Spinal cord (tissue), 10 donors: ENCODE results near the gene EVX2. TPM values are rescaled to one million over a fixed set of nuclear protein-coding genes. Genes with fewer than 3 reads are reported as not detected.

Experiments
- DNase-seq, 6 donors: peaks; one replicate each; pipeline versions ENCODE4 v3.0.0 to v3.0.0-alpha.2; 2013 to 2015; ENCODE audit warnings: low spot score in 6 of 6, low read depth in 4 of 6
- H3K27ac ChIP-seq: one replicate; pipeline ENCODE4 v1.5.1; 2013; ENCODE audit warnings: low read depth, low read length, control low read depth
- H3K27me3 ChIP-seq: one replicate; pipeline ENCODE4 v1.6.1; 2013; ENCODE audit warnings: low read length; ENCODE audit not compliant: control insufficient read depth, insufficient read depth
- H3K36me3 ChIP-seq: one replicate; pipeline ENCODE4 v1.6.1; 2013; ENCODE audit warnings: low read length; ENCODE audit not compliant: control insufficient read depth, insufficient read depth
- H3K4me1 ChIP-seq: one replicate; pipeline ENCODE4 v1.6.1; 2013; ENCODE audit warnings: low read length; ENCODE audit not compliant: control insufficient read depth, insufficient read depth
- H3K4me3 ChIP-seq: one replicate; pipeline ENCODE4 v1.5.1; 2013; ENCODE audit warnings: low read depth, low read length, control low read depth
- H3K9me3 ChIP-seq: one replicate; pipeline ENCODE4 v1.6.1; 2013; ENCODE audit warnings: low read length; ENCODE audit not compliant: control insufficient read depth, insufficient read depth
- WGBS: methylation state at CpG from one replicate; pipeline ENCODE4 v1.1.5; 2013; ENCODE audit warnings: missing lambda C conversion rate; ENCODE audit not compliant: insufficient coverage; 5-methylcytosine and 5-hydroxymethylcytosine counted together
- polyA plus RNA-seq, 2 donors: library from polyadenylated mRNA; unstranded; fragments of 120-200 nt; gene quantifications; one replicate each; pipeline ENCODE4 v1.2.1, GENCODE V29; 2013; ENCODE audit not compliant: insufficient read length in 2 of 2
- total RNA-seq, 2 donors: library from RNA; depleted of rRNA in 1 of 2; stranded (reverse); fragments of 120-200 nt in 1 of 2; fragments of >200 nt in 1 of 2; gene quantifications; one replicate each; pipeline versions ENCODE4 v1.2.3 to v1.2.4, GENCODE V29; 2013 to 2014
- donor health status: healthy.

EVX2 gene
- total and polyA plus RNA-seq, 4 donors = 0.17 to 1.1 (median 0.67) TPM

DNA sequence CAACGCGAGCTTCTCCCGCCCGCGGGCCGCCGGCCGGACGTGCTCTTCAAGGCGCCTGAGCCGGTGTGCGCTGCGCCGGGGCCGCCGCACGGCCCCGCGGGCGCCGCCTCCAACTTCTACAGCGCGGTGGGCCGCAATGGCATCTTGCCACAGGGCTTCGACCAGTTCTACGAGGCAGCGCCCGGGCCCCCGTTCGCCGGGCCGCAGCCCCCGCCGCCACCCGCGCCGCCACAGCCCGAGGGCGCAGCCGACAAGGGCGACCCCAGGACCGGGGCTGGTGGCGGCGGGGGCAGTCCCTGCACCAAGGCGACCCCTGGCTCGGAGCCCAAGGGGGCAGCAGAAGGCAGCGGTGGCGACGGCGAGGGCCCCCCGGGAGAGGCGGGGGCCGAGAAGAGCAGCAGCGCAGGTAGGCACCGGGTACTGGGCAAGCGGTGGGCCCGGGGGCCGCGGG, 24.0 kb upstream of the EVX2 start:
- DNase-seq = no peak
- Histone ChIP-seq H3K4me1 (peaks cover 41% of the 10 kb centered on the region), H3K9me3 (no peaks in the 10 kb centered on the region), H3K4me3 (no peak overlapping the region), H3K27me3 (peaks cover 97% of the 10 kb centered on the region), H3K27ac (no peak overlapping the region), H3K36me3 (no peaks in the 10 kb centered on the region)
- under 1% methylated on average over 53 of the region's 59 CpGs for WGBS

DNA sequence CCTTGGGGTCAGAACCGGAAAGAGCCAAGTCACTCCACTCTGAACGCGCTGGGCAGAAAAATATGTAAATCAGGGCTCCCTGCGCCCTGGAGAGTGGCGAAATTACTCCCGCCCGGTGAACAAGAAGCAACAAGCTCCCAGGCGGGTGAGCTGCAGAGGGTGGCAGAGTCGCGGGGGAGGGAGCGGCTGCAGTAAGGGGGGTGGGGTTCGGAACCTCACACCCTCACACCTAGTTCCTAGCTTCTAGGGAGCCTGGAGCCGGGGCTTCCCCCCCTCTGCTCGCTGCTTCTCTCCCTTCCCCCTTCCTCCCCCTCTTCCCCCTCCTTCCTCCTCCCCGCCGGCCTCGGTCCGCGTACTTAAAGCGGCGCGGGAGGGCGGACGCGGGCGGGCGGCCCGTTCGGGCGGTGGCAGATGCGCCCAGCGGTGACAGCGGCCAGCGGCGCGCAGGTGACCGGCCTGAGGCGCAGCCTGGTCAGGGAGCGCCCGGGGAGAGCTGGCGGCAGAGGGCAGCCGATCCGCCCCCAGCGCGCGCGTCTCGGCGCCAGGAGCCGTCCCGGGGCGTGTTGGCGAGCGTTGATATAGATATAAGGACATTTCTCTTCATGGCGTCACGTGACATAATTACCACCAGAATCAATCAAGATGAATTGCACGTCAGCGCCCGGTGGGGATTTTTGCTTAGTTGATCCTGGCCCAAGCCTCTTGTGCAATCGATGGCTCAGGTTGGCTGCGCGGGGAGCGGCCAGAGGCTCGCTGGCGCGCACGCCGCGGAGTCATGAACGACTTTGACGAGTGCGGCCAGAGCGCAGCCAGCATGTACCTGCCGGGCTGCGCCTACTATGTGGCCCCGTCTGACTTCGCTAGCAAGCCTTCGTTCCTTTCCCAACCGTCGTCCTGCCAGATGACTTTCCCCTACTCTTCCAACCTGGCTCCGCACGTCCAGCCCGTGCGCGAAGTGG, 23.1 kb upstream of the EVX2 start, which contains the start of gene HOXD11:
TSS of gene HOXD11 (plus strand) at position 700 of the 959 bp plus-strand sequence. CDS start at position 776, 76 bp downstream.
- H3K27me3 ChIP-seq = peaks cover 97% of the 10 kb centered on the region
- H3K4me1 ChIP-seq = peaks cover 32% of the 10 kb centered on the region
- peak within 1 kb of the TSS; percentile 19 for H3K4me3 ChIP-seq
- no peaks in the 10 kb centered on the region for H3K9me3 ChIP-seq
- DNase-seq = no peak
- H3K36me3 ChIP-seq = no peaks in the 10 kb centered on the region
- peak within 1 kb of the TSS; percentile 79 for H3K27ac ChIP-seq
- WGBS = under 1% methylated on average over 71 of the region's 85 CpGs

DNA sequence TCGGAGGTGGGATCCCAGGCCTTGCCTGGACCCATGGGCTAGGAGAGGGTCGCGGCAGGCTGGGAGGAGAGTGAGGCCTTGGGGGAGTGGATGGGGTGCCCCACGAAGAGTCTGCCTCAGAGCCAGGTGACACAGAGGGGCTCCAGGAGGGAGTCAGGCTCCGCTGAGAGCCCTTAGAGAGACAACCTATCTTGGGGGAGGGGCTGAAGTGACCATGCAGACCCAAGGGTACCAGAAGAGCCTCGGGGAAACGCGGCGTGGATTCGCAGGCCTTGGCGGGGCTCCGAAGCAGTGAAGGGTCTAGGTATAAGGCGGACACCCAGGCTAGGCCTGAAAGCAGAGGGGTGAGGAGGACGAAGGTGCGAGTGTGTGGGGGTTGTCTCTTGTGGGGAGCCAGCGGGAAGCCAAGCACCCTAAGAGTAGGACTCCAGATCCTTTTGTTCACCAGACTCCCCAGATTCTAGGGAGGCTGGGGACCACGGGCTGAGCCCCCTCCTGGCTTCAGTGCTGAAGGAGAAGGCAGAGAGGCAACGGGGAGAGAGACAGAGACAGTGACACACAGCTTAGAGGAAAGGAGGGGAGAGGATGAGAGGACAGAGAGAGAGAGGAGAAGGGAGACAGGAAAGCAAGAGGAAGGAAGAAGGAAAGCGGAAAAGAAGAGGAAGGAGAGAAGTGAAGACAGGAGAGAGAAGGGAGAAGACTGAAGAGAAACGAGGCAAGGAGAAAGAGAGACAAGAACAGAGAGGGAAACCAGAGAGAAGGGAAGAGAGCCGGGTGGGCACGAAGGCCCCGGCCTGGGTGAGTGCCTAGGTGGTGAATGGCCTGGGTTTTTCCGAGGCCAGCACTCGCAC, 22.2 kb upstream of the EVX2 start:
- WGBS = 16% methylated on average over 23 of the region's 25 CpGs
- DNase-seq = no peak
- H3K4me3 ChIP-seq = peak overlapping the region; percentile 24
- H3K27ac ChIP-seq = peak overlapping the region; percentile 79
- H3K27me3 ChIP-seq = peaks cover 97% of the 10 kb centered on the region
- no peaks in the 10 kb centered on the region for H3K36me3 ChIP-seq
- H3K4me1 ChIP-seq = peaks cover 30% of the 10 kb centered on the region
- no peaks in the 10 kb centered on the region for H3K9me3 ChIP-seq

DNA sequence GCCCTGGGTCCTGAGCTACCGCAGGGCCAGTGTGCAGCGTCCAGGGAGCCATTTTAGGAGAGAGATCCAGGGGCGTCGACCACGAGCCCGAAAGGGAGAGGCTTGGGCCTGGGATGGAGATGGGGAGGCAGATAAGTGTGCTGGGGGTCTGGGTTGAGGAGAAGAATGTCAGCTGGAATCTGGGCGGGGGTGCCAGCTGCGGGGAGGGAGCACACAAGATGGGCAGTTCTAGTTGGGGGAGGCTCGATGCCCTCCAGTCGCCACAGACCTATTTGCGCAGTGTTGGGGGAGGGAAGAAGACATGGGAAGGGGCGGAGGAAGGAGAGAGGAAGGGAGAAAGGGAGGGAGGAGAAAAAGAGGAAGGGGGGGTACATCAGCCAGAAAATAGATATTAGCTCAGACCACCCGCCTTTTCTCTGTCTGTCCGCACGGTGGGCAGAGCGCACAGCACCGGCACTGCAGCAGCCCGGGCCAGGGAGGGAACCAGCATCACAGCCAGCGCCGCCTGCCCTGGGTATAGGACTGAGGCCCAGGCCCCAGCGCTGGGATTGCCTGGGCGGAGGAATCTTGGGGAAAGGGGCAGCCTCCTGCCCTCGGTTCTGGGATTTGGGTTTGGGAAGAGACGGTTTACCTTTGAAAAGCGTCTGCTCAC, 21.4 kb upstream of the EVX2 start:
- H3K4me3 ChIP-seq = peak overlapping the region; percentile 31
- H3K4me1 ChIP-seq = peaks cover 33% of the 10 kb centered on the region
- WGBS = 5% methylated on average over 24 of the region's 25 CpGs
- H3K27ac ChIP-seq = peak overlapping the region; percentile 79
- no peaks in the 10 kb centered on the region for H3K36me3 ChIP-seq
- H3K9me3 ChIP-seq = no peaks in the 10 kb centered on the region
- DNase-seq = no peak
- H3K27me3 ChIP-seq = peaks cover 97% of the 10 kb centered on the region

DNA sequence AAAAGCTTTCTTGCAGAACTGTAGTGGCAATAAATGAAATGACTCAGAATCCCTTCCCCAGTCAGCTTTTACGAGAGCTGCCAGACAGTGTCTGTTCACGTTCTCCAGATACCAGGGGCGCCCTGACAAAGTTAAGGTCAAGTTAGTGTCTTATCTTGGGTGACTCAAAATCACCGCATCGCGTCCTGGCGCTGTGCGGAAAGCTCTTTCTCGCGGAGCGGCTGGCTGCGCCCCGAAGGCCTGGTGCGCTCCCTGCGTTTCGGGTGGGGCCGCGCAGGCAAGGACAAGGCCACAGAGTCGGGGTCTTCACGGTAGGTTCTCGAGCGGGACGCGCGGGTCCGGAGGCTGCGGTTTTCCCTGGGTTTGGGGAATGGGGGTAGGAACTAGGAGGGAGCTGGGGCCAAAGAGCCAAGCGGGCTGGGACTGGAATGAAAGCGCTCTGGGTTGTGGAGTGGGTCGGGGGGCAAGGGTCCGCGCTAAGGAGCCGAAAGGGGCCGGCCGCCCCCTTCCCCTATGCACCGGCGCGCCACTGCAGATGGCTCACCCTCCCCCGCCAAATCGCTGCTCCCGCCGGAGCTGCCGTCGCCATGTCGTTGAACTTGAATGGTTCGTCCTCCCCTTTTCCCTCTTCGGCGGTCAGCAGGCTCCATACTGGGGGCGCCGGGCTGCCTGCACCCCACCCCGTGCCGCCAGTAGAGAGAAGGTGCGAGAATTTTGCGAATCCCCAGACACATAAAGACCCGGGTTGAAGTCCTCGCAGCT, 20.7 kb upstream of the EVX2 start:
- H3K4me1 ChIP-seq = peaks cover 39% of the 10 kb centered on the region
- DNase-seq = no peak
- 2% methylated on average over 53 of the region's 56 CpGs for WGBS
- peak overlapping the region; percentile 79 for H3K27ac ChIP-seq
- peaks cover 97% of the 10 kb centered on the region for H3K27me3 ChIP-seq
- H3K9me3 ChIP-seq = no peaks in the 10 kb centered on the region
- no peaks in the 10 kb centered on the region for H3K36me3 ChIP-seq
- H3K4me3 ChIP-seq = peak overlapping the region; percentile 31

DNA sequence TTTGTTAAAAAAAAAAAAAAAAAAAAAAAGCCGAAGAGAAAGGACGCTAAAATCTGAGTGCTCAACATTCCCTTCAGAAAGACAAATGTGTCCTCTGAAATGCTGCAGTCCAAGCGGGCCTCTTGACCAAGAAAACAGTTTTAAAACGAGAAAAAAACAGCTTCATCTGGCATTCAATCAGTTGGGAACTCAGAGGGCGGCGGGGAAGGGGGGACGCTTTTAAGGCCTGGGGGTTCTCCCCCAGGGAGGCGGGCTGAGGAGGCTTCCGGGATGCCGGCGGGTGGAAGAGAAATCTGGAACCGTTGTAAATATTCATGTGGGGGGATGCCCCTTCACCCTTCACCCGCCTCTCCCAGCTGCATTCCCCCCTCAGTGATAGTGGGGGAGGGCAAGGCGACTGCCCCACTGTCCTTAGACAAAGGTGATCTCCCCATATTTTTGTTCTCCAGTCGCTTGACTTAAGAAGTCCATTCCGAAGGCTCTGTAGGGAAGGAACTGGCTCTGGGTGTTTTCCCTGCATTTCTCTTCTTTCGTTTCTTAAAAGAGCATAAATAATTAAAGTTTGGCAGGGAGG, 20.1 kb upstream of the EVX2 start:
- WGBS = 7% methylated on average over 3 of the region's 17 CpGs

DNA sequence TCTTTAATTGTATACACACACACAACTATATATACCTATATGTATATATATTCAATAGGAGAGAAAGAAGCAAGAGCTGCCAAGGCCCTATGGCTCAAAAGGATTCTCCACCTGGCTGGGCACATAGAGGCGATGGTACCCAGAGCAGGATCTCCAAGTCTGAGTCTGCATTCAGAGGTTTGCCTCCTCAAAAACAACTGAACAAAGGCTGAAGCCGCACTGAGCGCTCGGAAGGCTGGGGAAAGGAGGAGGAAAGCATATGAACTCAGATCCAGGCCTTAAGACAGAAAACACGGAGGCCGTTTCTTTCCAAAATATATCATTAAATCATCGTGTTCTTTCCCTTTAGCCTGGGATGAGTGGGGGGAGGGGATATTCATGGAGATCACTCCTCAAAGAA, 19.4 kb upstream of the EVX2 start:
- Histone ChIP-seq H3K4me3 (no peak overlapping the region), H3K27ac (peak overlapping the region; percentile 79), H3K27me3 (peaks cover 97% of the 10 kb centered on the region), H3K36me3 (no peaks in the 10 kb centered on the region), H3K4me1 (peaks cover 40% of the 10 kb centered on the region), H3K9me3 (no peaks in the 10 kb centered on the region)
- no peak for DNase-seq
- 33% methylated on average over 1 of the region's 7 CpGs for WGBS

More for the DNA sequence above, 20.1 kb upstream of the EVX2 start:
- H3K4me3 ChIP-seq = peak overlapping the region; percentile 31
- peaks cover 39% of the 10 kb centered on the region for H3K4me1 ChIP-seq
- peak overlapping the region; percentile 79 for H3K27ac ChIP-seq
- no peaks in the 10 kb centered on the region for H3K9me3 ChIP-seq
- H3K36me3 ChIP-seq = no peaks in the 10 kb centered on the region
- no peak for DNase-seq
- H3K27me3 ChIP-seq = peaks cover 97% of the 10 kb centered on the region

DNA sequence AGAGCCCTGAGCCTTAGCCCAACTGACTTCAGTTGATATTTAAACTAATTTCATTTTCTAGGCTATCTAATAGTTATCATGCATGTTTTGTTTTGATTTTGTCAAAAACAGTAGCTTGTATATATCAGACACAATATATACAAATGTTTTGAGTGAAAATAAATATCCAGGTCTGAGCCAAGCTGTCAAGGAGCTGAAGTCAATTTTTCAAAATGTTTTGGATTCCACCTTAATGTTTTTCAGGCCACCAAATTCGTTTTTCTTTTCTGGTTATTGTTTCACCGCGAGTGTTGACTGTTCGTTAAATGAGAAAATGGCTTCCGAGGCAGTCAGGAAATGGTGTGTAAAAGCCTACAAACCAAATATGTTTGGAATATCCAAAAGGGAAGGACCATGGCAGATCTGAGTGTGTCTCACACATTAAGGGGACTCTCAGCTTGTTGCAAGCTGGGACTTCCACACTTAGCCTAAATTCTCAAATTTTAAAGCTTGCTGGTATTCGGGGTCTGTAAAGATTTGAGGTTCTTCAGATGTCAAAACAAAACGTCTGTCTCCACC, 18.6 kb upstream of the EVX2 start:
- DNase-seq = no peak
- H3K9me3 ChIP-seq = no peaks in the 10 kb centered on the region
- H3K27me3 ChIP-seq = peaks cover 99% of the 10 kb centered on the region
- WGBS = 44% methylated on average over 5 of the region's 7 CpGs
- H3K27ac ChIP-seq = no peak overlapping the region
- no peaks in the 10 kb centered on the region for H3K36me3 ChIP-seq
- H3K4me1 ChIP-seq = peaks cover 48% of the 10 kb centered on the region
- no peak overlapping the region for H3K4me3 ChIP-seq
